OCI-LY1 (cell line): ENCODE data around the gene RAPGEF6.

Experiments
- H2AFZ ChIP-seq: fragments of 200-600 bp; sonication (generic), shearing (Covaris generic); 2 replicates; pipeline ENCODE4 v1.6.0; 2014; ENCODE audit warnings: antibody characterized with exemption, mild to moderate bottlenecking, low read length
- H3F3A ChIP-seq: fragments of 200-600 bp; sonication (generic), shearing (Covaris generic); 2 replicates; pipeline ENCODE4 v1.6.0; 2014; ENCODE audit warnings: mild to moderate bottlenecking, antibody characterized with exemption, low read length, moderate library complexity; ENCODE audit not compliant: insufficient read depth
- H3K27ac ChIP-seq: fragments of 200-600 bp; sonication (generic); 2 replicates; pipeline ENCODE4 v1.5.1; 2014; ENCODE audit warnings: low read length, mixed run types, mild to moderate bottlenecking, low read depth; ENCODE audit not compliant: poor library complexity, severe bottlenecking
- H3K27me3 ChIP-seq: fragments of 200-600 bp; sonication (generic); 2 replicates; pipeline ENCODE4 v1.6.0; 2014; ENCODE audit warnings: antibody characterized with exemption, mild to moderate bottlenecking, low read length, moderate library complexity; ENCODE audit not compliant: insufficient read depth
- H3K36me3 ChIP-seq: fragments of 200-600 bp; sonication (generic); 2 replicates; pipeline ENCODE4 v1.6.1; 2014; ENCODE audit warnings: mild to moderate bottlenecking, antibody characterized with exemption, low read length, moderate library complexity, mixed read lengths; ENCODE audit not compliant: insufficient read depth
- H3K4me1 ChIP-seq: fragments of 200-600 bp; sonication (generic); 2 replicates; pipeline ENCODE4 v1.5.1; 2014; ENCODE audit warnings: mild to moderate bottlenecking, low read length, moderate library complexity; ENCODE audit not compliant: insufficient read depth, severe bottlenecking
- H3K4me2 ChIP-seq: fragments of 200-600 bp; sonication (generic), shearing (Covaris generic); 2 replicates; pipeline ENCODE4 v1.6.1; 2014; ENCODE audit warnings: low read length
- H3K4me3 ChIP-seq: fragments of 200-600 bp; sonication (generic); 2 replicates; pipeline ENCODE4 v1.5.1; 2014; ENCODE audit warnings: low read length, low read depth, mild to moderate bottlenecking, mixed read lengths; ENCODE audit not compliant: poor library complexity, severe bottlenecking
- H3K79me2 ChIP-seq: fragments of 200-600 bp; shearing (Covaris generic); 2 replicates; pipeline ENCODE4 v1.6.1; 2016; ENCODE audit warnings: mixed run types, low read length, mixed read lengths; ENCODE audit not compliant: insufficient read depth
- H3K9ac ChIP-seq: fragments of 200-600 bp; sonication (generic), shearing (Covaris generic); 2 replicates; pipeline ENCODE4 v1.6.1; 2014; ENCODE audit warnings: mild to moderate bottlenecking, low read length, mixed read lengths
- H3K9me2 ChIP-seq: fragments of 200-600 bp; sonication (generic), shearing (Covaris generic); 2 replicates; pipeline ENCODE4 v1.6.1; 2014; ENCODE audit warnings: low read depth, mild to moderate bottlenecking, low read length, mixed read lengths
- H3K9me3 ChIP-seq: fragments of 200-600 bp; shearing (Covaris generic); 2 replicates; pipeline ENCODE4 v1.6.1; 2014; ENCODE audit warnings: low read length, mixed read lengths
- H4K20me1 ChIP-seq: fragments of 200-600 bp; sonication (generic), shearing (Covaris generic); 2 replicates; pipeline ENCODE4 v1.6.0; 2016; ENCODE audit warnings: mild to moderate bottlenecking, low read length; ENCODE audit not compliant: insufficient read depth
- CTCF ChIP-seq: fragments of 200-600 bp; sonication (generic), shearing (Covaris generic); IDR thresholded peaks from 2 replicates; pipeline ENCODE4 v1.5.1; 2017; ENCODE audit warnings: mild to moderate bottlenecking, antibody characterized with exemption, low read length, moderate library complexity, mixed read lengths
- EZH2 ChIP-seq: fragments of 200-600 bp; sonication (generic), shearing (Covaris generic); IDR thresholded peaks from 2 replicates; pipeline ENCODE4 v1.8.0; 2017; ENCODE audit warnings: borderline replicate concordance, mixed run types, mild to moderate bottlenecking, antibody characterized with exemption, low read length, moderate library complexity, mixed read lengths

The RAPGEF6 gene

GRCh38 chr5:131460867-131461572 is 174.0 kb downstream of the RAPGEF6 start:
- Histone ChIP-seq H3K4me1 (no peaks in the 10 kb centered on the region), H2AFZ (no peak overlapping the region), H4K20me1 (no peaks in the 10 kb centered on the region), H3K9ac (no peak overlapping the region), H3K9me3 (no peaks in the 10 kb centered on the region), H3K4me2 (no peak overlapping the region), H3K36me3 (peaks cover 76% of the 10 kb centered on the region), H3K9me2 (no peaks in the 10 kb centered on the region), H3F3A (no peaks in the 10 kb centered on the region), H3K4me3 (no peak overlapping the region), H3K27ac (no peak overlapping the region), H3K27me3 (no peaks in the 10 kb centered on the region), H3K79me2 (no peaks in the 10 kb centered on the region)
- no peak for TF ChIP-seq CTCF
- no peak for TF ChIP-seq EZH2

GRCh38 chr5:131460133-131460532 is 174.9 kb downstream of the RAPGEF6 start:
- Histone ChIP-seq H3K4me3 (no peak overlapping the region), H2AFZ (no peak overlapping the region), H4K20me1 (no peaks in the 10 kb centered on the region), H3K4me2 (no peak overlapping the region), H3K27ac (no peak overlapping the region), H3K9me2 (no peaks in the 10 kb centered on the region), H3K27me3 (no peaks in the 10 kb centered on the region), H3K79me2 (no peaks in the 10 kb centered on the region), H3K36me3 (peaks cover 80% of the 10 kb centered on the region), H3K9me3 (no peaks in the 10 kb centered on the region), H3K9ac (no peak overlapping the region), H3K4me1 (no peaks in the 10 kb centered on the region), H3F3A (no peaks in the 10 kb centered on the region)
- TF ChIP-seq EZH2 (no peak), CTCF (no peak)

- Histone ChIP-seq H3K4me2 (no peak overlapping the region), H4K20me1 (no peaks in the 10 kb centered on the region), H3K79me2 (no peaks in the 10 kb centered on the region), H3K4me1 (no peaks in the 10 kb centered on the region), H2AFZ (no peak overlapping the region), H3K9me2 (no peaks in the 10 kb centered on the region), H3F3A (no peaks in the 10 kb centered on the region), H3K27me3 (no peaks in the 10 kb centered on the region), H3K36me3 (peaks cover 89% of the 10 kb centered on the region), H3K4me3 (no peak overlapping the region), H3K9me3 (no peaks in the 10 kb centered on the region), H3K27ac (no peak overlapping the region), H3K9ac (no peak overlapping the region)
- no peak for TF ChIP-seq CTCF
- no peak for TF ChIP-seq EZH2
These were observed 175.8 kb downstream of the RAPGEF6 start for GRCh38 chr5:131459216-131459615.
